ENCODE data around the gene MFGE8.

GRCh38 chr15:88904624-88905327 is 8.4 kb downstream of the MFGE8 start:
- TF ChIP-seq CTCF (IDR thresholded peaks at IDR 0.05; ENCODE audit: insufficient read depth, low read length) (peak; percentile 97), GABPA (IDR thresholded peaks at IDR 0.05; ENCODE audit: low read depth) (no peak), POLR2AphosphoS5 (IDR thresholded peaks at IDR 0.05; ENCODE audit: low read depth) (no peak), REST (IDR thresholded peaks at IDR 0.05; ENCODE audit: insufficient replicate concordance, low read depth) (no peak), SPI1 (IDR thresholded peaks at IDR 0.05; ENCODE audit: borderline replicate concordance, low read depth) (no peak)

Measured in HL-60 (cell line).